SKM-1 (cell line): ENCODE results near the gene CHST15.

Experiments
- DNase-seq: peaks from one replicate; lab custom pipeline; 2025; ENCODE audit not compliant: unreplicated experiment; lab: John Stamatoyannopoulos, UW

CHST15 gene

DNA sequence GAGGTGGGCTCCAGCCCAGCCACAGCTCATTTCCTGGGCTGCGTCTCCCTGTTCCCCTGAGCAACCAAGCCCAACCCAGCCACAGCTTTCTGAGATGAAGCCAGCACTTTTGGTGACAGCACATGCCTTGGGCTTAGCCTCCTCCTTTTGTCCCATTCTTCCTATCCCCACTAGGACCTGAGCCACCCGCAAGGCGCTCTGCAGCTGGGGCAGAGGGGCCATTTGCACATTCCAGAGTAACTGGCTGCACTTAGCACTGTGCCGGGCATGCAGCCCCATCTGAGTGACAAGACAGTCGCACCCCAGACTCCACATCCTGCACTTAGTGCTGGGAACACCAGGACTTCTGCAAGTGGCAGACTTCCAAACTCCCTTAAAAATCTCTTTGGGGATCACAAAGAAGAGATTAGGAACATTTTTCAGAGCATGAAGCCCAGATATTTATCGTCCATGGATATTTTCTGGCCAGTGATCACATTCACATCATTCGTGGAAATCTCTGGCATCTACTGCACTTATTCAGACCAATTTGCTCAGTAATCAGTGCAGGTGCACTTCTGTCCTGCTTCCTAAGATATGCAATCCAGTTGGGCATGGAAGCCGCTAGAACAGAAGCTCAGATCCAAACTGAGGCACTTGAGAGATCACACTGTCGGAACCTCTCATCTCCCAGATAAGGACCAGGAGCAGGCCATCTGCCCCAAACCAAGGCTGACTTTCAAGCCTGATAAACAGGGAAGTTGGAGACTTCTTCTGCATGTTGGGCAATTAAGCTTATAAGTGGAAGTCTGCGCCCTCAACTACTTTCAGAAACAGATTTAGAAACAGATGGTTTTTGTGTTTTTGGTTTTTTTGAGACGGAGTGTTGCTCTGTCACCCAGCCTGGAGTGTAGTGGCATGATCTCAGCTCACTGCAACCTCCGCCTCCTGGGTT lies 26.4 kb downstream of the CHST15 start:
- no peak for DNase-seq

DNA sequence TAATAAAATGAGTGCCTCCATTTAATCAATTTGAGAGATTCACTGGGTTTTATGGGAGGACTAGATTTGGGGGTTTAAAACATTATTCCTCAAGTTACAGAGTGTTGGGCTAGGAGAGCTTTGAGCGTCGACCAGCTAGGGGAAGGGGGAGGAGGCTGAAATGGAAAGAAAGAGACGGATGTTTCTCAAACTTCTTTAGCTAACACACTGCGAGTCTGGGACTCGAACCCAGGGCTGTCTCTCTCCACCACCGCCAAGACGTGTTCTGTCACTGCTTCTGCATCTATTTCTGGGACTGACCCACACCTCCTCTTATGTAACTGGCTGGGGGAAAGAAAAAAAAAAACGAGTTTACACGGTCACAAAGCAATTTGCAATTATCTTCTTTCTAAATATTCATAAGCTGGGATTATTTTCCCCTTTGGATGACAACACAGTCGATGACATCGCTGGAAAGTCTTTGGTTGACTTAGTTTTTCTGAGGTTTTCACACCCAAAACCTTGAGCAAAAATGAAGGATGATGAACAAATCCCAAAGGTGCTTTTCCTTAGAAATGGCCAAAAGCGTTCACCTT lies 27.2 kb downstream of the CHST15 start:
- no peak for DNase-seq

DNA sequence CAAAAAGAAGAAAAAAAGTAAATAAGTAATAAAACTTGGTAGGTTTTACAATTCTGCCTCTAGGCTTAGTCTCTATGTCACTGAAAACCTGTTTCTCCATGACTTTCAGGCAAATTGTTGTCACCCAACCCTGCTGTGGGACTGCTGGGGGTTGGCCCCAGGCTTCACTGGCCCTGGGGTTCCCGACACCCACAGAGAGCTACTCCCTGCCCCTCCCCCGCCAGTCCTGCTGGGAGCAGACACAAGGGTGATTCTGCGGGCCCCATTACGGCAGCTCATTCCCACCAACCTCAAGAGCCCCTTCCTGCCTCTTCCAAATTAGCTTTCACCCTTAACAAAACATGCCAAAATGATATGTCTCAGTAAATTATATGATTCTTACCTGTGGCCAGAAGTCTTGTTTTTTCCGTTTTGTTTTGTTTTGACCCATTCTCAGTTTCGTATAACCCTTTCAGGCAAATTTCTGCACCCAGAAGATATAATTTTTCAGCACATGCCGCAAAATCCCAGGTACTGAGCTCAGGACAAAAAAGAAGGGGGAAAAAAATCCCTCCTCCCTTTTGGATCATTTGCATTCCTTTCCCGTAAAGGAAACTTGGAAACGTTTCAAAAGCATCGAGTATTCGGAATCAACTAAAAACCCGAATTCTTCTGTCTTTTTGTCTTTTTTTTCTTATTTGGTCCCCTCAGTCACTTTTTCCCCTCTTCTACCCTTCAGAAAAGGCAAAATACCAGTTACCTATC lies 27.8 kb downstream of the CHST15 start:
- no peak for DNase-seq

DNA sequence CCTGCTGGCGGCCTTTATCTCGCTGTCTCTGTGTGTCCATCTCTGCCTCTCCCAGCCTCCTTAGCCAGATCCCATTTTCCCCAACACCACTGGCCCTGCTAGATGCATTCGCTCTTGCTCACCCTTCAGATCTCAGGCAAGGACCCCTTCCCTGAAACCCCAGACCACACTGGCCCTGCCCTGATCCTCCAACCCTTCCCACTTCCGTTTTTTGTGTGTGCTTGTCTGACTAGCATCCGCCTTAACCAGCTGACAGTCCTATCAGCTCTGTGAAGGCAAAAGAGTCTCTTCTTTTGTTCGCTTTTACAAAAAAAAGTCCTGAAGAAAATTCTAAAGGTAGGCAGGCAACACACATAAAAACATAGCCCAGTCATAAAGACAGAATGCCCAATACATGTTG lies 28.7 kb downstream of the CHST15 start:
- DNase-seq = no peak

DNA sequence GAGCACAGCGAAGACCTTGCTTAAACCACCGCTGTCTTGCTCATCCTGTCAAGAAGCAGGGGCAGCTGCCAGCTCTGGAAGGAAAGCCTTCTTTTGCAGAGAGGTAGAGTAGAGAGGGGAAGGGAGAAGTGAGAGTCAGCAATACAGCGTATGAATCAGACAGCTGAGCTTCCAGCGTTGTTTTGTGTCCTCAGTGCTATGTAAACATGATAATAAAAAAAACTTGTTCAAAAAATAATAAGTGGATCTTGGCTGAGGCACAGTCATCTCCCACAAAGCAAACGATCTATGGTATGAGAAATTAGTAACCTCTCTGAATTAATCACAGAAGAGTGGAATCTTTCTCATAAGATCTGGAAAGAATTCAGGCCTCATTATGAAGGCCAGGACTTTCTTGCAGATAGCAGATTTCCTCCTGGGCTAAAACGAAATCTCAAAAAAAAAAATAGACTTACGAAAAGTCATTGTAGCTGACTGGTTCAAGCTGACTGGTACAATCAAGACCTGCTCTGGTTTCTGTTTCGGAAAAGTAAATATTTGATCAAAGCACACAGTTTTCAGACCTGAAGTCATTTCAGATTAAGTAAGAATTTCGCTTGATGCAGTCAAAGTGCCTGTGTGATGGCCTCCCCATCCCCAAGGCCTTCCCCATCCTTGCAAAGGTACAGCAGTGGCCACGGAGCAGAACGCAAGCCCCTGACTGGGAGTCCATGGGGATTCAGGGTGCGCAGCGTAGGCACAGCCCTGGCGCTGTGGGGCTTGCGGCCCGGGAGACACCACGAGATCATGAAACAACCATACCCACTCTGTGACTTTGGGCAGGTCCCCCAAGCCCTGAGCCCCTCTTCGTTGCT lies 29.4 kb downstream of the CHST15 start:
- DNase-seq = no peak

DNA sequence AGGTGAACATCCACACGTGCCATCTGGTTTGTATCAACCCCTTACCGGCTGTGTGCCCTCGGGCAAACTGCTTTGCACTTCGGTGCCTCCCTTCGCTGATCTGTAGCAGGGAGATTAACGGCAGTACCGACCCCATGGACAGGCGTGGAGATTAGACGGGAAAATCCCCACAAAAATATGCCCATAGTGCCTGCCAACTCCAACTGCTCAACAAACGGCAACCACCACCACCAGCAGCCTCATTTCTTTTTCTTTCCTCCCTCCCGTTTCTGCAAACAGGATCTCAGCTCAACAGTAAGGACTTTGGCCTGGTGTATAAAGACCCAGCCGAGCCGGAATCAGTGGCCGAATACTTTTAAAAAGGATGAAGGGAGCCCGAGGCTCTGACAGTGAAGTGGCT lies 31.0 kb downstream of the CHST15 start:
- DNase-seq = no peak

DNA sequence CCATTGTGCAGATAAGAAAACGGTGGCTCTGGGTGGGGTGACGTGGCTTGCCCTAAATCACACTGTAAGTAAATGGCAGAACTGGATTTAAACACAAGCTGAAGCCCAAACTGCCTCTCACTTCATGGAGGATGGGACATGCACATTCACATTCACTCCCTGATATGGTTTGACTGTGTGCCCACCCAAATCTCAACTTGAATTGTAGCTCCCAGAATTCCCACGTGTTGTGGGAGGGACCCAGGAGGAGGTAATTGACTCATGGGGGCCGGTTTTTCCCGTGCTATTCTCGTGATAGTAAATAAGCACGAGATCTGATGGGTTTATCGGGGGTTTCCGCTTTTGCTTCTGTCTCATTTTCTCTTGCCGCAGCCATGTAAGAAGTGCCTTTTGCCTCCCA lies 32.4 kb downstream of the CHST15 start:
- no peak for DNase-seq

DNA sequence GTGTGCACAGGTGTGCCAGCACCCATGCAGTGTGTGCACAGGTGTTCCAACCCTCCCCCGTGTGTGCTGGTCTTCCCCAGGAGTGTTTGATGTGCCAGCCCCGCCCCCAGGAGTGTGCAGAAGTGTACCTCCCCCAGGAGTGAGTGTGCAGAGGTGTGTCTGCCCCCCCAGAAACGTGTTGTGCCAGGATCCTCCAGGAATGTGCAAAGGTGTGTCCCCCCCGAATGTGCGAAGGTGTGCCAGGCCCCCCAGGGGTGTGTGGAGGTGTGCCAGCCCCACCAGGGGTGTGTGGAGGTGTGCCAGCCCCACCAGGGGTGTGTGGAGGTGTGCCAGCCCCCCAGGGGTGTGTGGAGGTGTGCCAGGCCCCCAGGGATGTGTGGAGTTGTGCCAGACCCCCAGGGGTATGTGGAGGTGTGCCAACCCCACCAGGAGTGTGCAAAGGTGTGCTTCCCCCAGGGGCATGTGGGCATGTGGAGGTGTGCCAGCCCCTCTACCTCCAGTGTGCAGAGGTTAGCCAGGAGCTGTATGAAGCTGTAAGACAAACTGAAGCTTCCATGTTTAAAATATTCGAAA lies 33.2 kb downstream of the CHST15 start:
- DNase-seq = no peak

DNA sequence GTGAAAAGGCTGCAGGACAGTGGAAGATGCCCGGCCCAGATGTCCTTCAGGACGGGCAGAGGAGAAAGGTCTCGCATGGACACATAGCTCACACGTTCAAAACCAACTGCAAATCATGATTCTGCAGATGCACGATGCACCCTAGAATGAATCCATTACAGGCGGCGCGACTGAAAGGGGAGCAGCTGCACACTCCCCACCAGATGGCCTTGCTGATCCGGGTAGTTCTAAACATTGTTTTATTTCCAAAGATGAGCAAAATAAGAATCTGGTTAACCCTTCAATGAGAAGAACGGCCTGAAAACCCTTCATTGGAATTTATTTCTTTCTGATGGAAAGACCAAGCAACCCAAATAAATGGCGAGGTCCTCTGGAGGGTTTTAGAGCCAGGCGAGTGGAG lies 33.8 kb downstream of the CHST15 start:
- DNase-seq = no peak

DNA sequence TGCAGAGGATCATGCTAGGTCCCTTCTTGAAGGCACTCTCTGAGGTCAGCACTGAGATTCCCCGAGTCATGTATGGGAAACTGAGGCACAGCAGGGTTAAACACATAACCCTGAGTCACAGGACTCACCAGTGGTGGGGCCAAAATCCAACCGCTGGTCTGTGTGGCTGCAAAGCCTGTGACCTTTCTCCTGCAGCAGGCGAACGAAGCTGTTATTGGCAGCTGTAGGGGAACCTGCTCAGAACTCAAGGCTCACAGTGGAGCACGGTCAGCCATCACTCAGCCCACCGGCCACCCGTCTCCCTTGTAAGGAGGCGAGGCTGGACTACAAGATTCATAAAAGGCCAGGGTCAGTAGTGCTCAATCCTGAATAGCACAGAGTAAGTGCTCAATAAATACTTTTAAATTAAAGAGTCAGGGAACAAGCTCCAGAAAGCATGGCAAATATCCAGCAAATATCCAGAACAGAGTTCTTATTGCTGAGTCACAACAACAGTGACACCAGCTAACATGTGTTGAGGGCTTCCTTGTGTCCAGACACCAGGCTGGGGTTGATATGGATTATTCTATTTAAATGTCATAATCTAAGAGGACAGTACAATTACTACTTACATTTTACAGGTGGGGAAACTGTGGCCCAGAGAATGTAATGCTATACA lies 34.9 kb downstream of the CHST15 start:
- no peak for DNase-seq

DNA sequence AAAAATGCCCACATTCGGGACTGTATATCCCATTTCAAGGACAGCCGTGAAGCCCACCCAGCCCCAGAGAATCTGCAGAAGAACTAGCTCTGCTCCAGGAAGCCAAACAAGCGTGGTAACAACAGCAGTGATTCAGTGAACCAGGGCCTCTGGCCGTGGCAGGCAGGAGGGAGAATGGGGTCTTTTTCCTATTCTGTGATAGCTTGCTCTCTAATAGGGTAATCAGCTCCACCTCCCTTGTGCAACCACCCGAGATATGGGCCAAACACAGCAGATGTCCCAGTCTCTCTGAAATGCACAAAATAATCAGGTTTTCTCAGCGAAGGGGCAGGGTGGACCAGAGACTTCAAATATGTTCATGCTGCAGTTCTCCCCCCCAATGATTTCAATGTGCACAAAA lies 35.8 kb downstream of the CHST15 start:
- DNase-seq = no peak

DNA sequence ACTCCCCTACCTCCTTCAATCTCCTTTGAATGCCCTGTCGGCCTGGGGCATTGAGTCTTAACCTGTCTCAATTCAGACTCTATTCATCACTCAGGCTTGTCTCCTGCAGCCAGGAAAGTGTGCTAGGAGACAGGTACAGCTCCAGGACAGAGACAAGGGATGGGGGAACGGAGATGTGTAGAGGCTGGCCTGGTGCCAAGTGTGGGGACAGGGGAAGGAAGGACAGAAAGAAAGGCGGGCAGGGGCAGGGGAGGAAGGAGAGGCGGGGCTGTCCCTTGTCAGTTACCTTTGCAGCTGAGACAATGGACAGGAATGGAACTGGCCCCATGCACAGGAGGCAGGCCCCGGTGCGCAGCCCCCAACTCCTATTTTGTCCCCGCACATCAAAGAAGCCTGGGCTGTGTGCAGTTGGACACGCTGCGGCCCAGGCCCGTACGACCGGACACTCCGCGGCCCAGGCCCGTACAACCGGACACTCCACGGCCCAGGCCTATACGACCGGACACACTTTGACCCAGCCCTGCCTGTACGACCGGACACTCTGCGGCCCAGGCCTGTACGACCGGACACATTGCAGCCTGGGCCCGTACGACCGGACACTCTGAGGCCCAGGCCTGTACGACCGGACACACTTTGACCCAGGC lies 36.9 kb downstream of the CHST15 start:
- DNase-seq = no peak

DNA sequence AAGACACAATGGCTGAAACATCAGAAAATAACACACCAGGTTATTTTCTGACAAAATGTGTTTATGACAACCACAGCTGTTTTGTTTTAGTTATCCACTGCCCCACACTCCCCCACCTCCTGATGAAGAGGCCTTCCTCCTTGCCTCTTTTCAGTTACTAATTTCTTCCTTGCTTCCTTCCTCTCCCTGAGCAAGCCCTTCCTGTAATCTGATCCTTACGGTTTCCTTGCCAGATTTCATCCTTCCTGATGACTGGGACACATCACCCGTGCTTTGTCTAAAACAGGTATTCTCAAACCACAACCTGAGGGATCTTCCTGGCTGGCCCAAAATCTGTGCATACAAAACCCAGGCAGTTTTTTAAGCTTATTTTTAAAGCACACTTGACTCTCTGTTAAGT lies 39.4 kb downstream of the CHST15 start:
- DNase-seq = no peak

DNA sequence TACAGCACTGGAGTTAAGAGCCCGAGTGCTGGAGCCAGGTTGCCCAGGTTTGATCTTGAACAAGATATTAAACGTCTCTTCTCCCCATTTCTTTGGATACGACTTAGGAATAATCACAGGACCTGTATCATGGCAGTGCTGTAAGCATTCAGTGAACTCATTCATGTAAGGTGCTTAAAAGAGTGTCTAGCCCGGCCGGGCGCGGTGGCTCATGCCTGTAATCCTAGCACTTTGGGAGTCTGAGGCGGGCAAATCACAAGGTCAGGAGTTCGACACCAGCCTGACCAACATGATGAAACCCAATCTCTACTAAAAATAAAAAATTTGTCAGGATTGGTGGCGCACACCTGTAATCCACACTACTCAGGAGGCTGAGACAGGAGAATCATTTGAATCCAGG lies 40.8 kb downstream of the CHST15 start:
- no peak for DNase-seq

DNA sequence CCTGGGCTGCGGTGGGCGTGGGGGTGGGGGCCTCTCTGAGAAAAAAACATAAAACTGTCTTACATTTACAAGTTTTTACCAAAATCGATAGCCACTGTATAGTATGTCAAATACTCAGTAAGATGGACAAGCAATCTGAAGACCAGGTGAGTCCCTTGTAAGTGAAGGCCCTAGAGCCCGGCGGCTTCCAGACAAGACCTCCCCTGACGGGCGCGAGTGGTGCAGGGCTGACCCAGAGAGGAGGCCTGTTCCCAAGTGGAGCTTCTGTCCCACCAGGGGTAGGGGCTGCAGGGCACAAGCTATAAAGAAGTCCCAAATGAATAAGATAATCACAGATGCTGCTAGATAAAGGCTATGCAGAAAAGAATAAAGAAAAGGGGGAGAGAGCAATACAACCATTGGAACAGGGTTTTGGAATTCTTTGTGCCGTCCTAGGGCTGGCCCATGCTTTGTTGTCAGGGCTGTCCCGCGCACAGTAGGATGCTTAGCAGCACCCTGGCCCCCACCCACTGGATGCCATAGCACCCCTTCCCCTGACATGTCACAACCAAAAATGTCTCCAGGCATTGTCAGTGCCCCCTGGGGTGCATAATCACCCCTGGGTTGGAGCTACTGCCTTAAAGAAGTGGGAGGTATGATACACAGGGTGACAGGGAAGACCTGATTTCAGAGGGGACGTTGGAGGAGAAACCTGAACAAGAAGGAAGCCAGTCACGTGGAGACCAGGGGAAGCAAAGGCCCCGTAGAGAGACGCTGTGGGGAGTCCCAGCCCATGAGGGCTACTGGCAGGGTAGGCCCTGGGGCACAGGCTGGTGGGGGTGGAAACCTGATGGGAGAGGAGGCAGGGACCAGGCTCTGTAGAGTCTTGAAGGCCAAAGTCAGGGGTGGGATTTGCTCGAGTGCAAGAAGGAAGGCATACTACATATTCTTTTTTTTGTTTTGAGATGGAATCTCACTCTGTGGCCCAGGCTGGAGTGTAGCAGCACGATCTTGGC lies 43.1 kb downstream of the CHST15 start:
- DNase-seq = no peak

DNA sequence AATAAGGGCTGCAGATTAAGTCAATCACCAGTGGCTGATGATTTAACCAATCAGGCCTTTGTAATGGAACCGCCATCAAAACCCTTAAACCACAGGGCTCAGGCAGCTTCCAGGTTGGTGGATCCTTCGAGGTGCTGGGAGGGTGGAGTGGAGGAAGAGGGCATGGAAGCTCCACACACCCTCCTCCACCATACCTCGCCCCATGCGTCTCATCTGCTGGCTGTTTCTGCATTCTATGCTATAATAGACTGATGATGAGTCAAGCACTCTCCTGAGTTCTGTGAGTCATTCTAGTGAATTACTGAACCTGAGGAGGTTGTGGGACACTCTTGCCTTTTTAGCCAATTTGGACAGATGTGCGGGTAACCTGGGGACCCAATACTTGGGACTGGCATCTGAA lies 43.9 kb downstream of the CHST15 start:
- DNase-seq = no peak

DNA sequence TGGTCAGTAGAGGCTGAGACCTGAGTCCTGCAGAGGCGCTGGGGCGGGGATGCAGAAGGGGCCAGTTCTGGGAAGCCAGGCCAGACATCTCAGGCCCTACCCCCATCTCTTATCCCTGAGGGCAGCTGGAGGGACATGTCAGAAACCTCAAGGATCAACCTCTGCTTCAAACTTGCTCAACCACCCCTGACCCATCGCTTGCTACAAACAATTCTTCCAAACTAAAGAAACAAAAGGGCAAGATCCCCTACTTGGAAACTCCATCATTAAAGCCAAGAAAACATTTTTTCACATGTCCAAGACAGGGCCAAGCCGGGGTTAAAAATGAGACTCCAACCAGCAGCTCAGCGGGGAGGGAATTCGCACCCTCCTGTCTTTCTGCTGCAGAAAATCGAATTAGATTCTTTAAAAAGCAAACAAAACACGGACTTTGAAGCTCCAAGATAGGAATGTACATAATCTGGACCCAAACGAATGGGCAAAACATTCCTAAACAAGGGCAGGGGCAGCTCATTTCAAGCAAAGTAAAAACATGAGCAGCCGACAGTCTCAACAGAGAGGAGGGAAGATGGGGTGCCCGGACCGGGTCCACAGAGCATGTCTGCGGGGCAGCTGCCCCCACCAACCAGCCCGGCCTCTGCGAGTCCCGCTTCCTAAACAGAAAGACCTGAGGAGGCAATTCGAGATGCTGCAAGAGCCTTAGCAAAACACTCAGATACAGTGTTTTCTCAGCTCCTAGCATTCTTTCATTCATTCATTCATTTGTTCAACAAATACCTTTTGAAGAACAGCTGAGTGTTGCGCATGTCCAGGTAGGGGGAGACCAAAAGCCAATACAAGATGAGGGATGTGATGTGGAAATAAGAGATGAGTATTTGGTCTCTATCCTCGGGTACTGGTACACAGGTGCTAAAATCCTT lies 44.8 kb downstream of the CHST15 start:
- no peak for DNase-seq
